KMS-11 (cell line): Measurements from ENCODE around the gene METTL9.
"Not testable (repeated sequence)": the region's sequence is repeated elsewhere in the genome, so short reads cannot be mapped to it uniquely, and the experiment has no call there.

ENCODE experiments used
- H2AFZ ChIP-seq: fragments of 200-600 bp; sonication (generic); 2 replicates; pipeline ENCODE4 v1.6.1; 2016; ENCODE audit warnings: antibody characterized with exemption, mixed run types, low read depth
- H3K27ac ChIP-seq: fragments of 200-600 bp; sonication (generic); 2 replicates; pipeline ENCODE4 v1.6.1; 2016; ENCODE audit warnings: mild to moderate bottlenecking, mixed run types
- H3K27me3 ChIP-seq: fragments of 200-600 bp; sonication (generic); 2 replicates; pipeline ENCODE4 v1.6.1; 2017; ENCODE audit warnings: mild to moderate bottlenecking, low read depth, mixed run types, moderate library complexity; ENCODE audit not compliant: insufficient read depth
- H3K36me3 ChIP-seq: fragments of 200-600 bp; sonication (generic); 2 replicates; pipeline ENCODE4 v1.6.1; 2017; ENCODE audit warnings: mild to moderate bottlenecking, mixed run types; ENCODE audit not compliant: insufficient read depth
- H3K4me1 ChIP-seq: fragments of 200-600 bp; sonication (generic); 2 replicates; pipeline ENCODE4 v1.6.1; 2016; ENCODE audit warnings: mild to moderate bottlenecking, low read depth, mixed run types; ENCODE audit not compliant: poor library complexity, severe bottlenecking
- H3K4me2 ChIP-seq: fragments of 200-600 bp; sonication (generic); 2 replicates; pipeline ENCODE4 v1.7.0; 2016; ENCODE audit warnings: mild to moderate bottlenecking, mixed run types
- H3K4me3 ChIP-seq: fragments of 200-600 bp; sonication (generic); IDR thresholded peaks from 2 replicates; pipeline ENCODE4 v1.6.1; 2017; ENCODE audit warnings: low read depth, low read length, mixed read lengths; ENCODE audit not compliant: insufficient read depth
- H3K79me2 ChIP-seq: fragments of 200-600 bp; sonication (generic); 2 replicates; pipeline ENCODE4 v1.6.1; 2016; ENCODE audit warnings: low read depth, mixed run types; ENCODE audit not compliant: insufficient read depth
- H3K9ac ChIP-seq: fragments of 200-600 bp; sonication (generic); 2 replicates; pipeline ENCODE4 v1.6.1; 2016; ENCODE audit warnings: mild to moderate bottlenecking, mixed run types
- H4K20me1 ChIP-seq: fragments of 200-600 bp; sonication (generic); 2 replicates; pipeline ENCODE4 v1.6.1; 2016; ENCODE audit warnings: mild to moderate bottlenecking, mixed run types; ENCODE audit not compliant: insufficient read depth
- TF ChIP-seq, protein P1 (sequence below): fragments of 200-600 bp; sonication (generic); conservative IDR thresholded peaks from 2 replicates; pipeline ENCODE4 v1.6.1; 2017; ENCODE audit warnings: low read depth, mild to moderate bottlenecking, antibody characterized with exemption, low read length, moderate library complexity, mixed read lengths

The METTL9 gene

DNA sequence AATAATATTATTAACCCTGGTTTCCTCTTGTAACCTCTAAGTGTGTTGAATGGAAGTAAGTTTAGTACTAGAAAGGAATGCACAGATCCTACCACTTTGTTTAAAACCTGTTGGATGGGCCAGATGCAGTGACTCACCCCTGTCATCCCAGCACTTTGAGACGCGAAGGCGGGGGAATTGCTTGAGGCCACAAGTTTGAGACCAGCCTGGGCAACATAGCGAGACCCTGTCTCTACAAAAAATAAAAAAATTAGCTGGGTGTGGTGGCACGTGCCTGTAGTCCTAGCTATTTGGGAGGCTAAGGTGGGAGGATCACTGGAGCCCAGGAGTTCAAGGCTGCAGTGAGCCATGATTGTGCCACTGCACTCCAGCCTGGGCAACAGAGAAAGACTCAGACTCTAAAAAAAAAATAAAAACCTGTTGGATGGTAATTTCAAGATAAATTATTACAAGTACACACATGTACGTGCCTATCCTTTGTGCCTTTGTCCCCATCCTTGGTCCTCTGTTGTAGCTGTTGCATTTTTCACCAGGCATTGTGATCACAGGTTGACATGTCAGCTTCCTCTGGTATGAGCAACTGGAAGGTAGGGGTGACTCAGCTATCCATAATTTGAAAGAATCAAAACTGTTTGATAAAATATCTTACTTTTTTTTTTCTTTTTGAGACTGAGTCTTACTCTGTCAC is 30.7 kb upstream of the METTL9 start:
- Histone ChIP-seq H3K9ac (no peak overlapping the region), H3K27me3 (no peaks in the 10 kb centered on the region), H3K4me2 (no peak overlapping the region), H4K20me1 (no peaks in the 10 kb centered on the region), H3K4me1 (no peaks in the 10 kb centered on the region), H3K27ac (no peak overlapping the region), H2AFZ (no peak overlapping the region), H3K36me3 (no peaks in the 10 kb centered on the region), H3K79me2 (no peaks in the 10 kb centered on the region), H3K4me3 (no peak overlapping the region)
- TF ChIP-seq, protein P1, sequence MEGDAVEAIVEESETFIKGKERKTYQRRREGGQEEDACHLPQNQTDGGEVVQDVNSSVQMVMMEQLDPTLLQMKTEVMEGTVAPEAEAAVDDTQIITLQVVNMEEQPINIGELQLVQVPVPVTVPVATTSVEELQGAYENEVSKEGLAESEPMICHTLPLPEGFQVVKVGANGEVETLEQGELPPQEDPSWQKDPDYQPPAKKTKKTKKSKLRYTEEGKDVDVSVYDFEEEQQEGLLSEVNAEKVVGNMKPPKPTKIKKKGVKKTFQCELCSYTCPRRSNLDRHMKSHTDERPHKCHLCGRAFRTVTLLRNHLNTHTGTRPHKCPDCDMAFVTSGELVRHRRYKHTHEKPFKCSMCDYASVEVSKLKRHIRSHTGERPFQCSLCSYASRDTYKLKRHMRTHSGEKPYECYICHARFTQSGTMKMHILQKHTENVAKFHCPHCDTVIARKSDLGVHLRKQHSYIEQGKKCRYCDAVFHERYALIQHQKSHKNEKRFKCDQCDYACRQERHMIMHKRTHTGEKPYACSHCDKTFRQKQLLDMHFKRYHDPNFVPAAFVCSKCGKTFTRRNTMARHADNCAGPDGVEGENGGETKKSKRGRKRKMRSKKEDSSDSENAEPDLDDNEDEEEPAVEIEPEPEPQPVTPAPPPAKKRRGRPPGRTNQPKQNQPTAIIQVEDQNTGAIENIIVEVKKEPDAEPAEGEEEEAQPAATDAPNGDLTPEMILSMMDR, result no peak

DNA sequence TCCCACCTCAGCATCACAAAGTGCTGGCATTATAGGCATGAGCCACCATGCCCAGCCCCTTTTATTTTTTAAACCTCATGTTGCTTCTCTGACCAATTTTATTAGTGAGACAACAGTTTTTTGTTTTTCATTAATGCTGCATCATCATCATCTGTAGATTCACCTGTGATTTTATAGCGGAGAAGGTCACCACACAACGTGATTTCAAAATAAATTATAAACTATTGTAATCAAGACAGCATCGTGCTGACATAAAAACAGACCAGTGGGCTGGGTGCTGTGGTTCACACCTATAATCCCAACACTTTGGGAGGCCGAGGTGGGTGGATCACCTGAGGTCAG is 28.7 kb upstream of the METTL9 start:
- no peaks in the 10 kb centered on the region for H3K4me1 ChIP-seq
- no peak overlapping the region for H3K9ac ChIP-seq
- no peaks in the 10 kb centered on the region for H3K36me3 ChIP-seq
- H3K4me3 ChIP-seq, result no peak overlapping the region
- no peak overlapping the region for H3K4me2 ChIP-seq
- no peak overlapping the region for H2AFZ ChIP-seq
- H3K27me3 ChIP-seq, result no peaks in the 10 kb centered on the region
- H3K79me2 ChIP-seq, result no peaks in the 10 kb centered on the region
- TF ChIP-seq, protein P1, result no peak
- H4K20me1 ChIP-seq, result no peaks in the 10 kb centered on the region
- no peak overlapping the region for H3K27ac ChIP-seq

DNA sequence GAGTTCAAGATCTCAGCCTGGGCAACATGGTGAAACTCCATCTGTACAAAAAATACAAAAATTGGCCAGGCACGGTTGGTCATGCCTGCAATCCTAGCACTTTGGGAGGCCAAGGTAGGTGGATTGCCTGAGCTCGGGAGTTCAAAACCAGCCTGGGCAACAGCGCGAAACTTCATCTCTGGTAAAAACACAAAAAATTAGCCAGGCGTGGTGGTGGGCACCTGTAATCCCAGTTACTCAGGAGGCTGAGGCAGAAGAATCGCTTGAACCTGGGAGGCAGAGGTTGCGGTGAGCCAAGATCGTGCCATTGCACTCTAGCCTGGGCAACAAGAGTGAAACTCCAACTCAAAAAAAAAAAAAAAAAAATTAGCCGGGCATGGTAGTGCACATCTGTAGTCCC is 25.9 kb upstream of the METTL9 start:
- not testable (repeated sequence) for H3K79me2 ChIP-seq, H3K4me3 ChIP-seq, H4K20me1 ChIP-seq, H2AFZ ChIP-seq, H3K4me2 ChIP-seq, H3K27me3 ChIP-seq, H3K36me3 ChIP-seq, H3K9ac ChIP-seq, H3K4me1 ChIP-seq, H3K27ac ChIP-seq

DNA sequence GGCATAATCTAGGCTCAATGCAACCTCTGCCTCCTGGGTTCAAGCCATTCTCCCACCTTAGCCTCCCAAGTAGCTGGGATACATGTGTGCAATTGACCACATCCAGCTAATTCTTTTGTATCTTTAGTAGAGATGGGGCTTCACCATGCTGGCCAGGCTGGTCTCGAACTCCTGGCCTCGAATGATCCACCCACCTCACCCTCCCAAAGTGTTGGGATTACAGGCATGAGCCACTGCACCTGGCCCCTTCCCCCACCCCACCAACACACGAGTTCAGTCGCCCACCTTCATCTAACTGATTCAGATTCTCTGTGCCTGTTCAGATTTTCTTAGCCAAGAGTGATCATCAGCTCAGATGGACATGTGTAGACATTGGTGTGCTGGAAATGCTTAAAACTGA is 25.0 kb upstream of the METTL9 start:
- TF ChIP-seq, protein P1, result no peak

DNA sequence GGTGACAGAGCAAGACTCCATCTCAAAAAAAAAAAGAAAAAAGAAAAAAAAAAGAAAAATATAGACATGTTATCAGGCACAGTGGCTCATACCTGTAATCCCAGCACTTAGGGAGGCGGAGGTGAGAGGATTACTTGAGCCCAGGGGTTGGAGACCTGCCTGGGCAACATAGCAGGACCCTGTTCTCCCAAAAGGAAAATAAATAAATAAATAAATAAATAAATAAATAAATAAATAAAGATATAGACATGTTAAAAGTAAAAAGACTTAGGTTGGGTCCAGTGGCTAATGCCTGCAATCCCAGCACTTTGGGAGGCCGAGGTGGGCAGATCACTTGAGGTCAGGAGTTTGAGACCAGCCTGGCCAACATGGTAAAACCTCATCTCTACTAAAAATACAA is 23.1 kb upstream of the METTL9 start:
- not testable (repeated sequence) for H3K36me3 ChIP-seq, H3K27ac ChIP-seq, H3K27me3 ChIP-seq, H3K79me2 ChIP-seq, H3K9ac ChIP-seq, H3K4me1 ChIP-seq, H4K20me1 ChIP-seq, H2AFZ ChIP-seq, H3K4me2 ChIP-seq, H3K4me3 ChIP-seq

More for the DNA sequence above, 25.0 kb upstream of the METTL9 start:
- no peaks in the 10 kb centered on the region for H4K20me1 ChIP-seq
- H3K4me2 ChIP-seq, result no peak overlapping the region
- no peaks in the 10 kb centered on the region for H3K27me3 ChIP-seq
- H3K27ac ChIP-seq, result no peak overlapping the region
- H2AFZ ChIP-seq, result no peak overlapping the region
- H3K4me1 ChIP-seq, result no peaks in the 10 kb centered on the region
- H3K79me2 ChIP-seq, result no peaks in the 10 kb centered on the region
- no peak overlapping the region for H3K4me3 ChIP-seq
- no peak overlapping the region for H3K9ac ChIP-seq
- no peaks in the 10 kb centered on the region for H3K36me3 ChIP-seq

DNA sequence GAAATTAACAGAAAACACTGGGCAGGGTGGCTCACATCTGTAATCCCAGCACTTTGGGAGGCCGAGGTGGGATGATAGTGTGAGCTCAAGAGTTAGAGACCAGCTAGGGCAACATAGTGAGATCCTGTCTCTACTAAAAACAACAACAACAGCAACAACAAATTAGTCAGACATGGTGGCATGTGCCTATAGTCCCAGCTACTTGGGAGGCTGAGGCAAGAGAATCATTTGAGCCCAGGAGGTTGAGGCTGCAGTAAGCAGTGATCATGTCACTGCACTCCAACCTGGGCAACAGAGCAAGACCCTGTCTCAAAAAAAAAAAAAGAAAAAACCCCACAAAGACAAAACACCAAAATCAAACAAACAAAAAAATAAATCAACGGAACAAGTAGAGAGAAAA is 21.9 kb upstream of the METTL9 start:
- H2AFZ ChIP-seq, H3K4me2 ChIP-seq, H3K9ac ChIP-seq: not testable (repeated sequence)

DNA sequence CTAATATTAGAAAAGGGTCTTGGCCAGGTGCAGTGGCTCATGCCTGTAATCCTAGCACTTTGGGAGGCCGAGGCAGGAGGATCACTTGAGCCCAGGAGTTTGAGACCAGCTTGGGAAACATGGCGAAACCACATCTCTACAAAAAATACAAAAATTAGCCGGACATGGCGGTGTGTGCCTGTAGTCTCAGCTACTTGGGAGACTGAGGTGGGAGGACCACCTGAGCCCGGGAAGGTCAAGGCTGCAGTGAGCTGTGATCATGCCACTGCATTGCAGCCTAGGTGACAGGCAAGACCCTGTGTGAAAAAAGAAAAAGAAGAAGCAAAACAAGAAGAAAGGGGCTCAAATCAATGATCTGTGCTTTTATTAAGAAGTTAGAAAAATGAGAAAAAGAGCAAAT is 21.1 kb upstream of the METTL9 start:
- H3K4me3 ChIP-seq, H4K20me1 ChIP-seq, H3K36me3 ChIP-seq, H2AFZ ChIP-seq, H3K4me2 ChIP-seq, H3K9ac ChIP-seq, H3K27me3 ChIP-seq, H3K27ac ChIP-seq, H3K79me2 ChIP-seq, H3K4me1 ChIP-seq: not testable (repeated sequence)

More for the DNA sequence above, 21.9 kb upstream of the METTL9 start:
- not testable (repeated sequence) for H3K27ac ChIP-seq, H4K20me1 ChIP-seq, H3K36me3 ChIP-seq, H3K27me3 ChIP-seq, H3K79me2 ChIP-seq, H3K4me3 ChIP-seq, H3K4me1 ChIP-seq

DNA sequence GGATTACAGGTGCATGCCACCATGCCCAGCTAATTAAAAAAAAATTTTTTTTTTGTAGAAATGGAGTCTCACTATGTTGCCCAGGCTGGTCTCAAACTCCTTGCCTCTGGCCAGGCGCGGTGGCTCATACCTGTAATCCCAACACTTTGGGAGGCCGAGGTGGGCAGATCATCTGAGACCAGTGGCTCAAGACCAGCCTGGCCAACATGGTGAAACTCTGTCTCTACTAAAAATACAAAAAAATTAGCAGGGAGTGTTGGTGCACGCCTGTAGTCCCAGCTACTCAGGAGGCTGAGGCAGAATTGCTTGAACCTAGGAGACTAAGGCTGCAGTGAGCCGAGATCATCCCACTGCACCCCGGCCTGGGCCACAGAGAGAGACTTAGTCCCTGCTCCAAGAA is 19.2 kb upstream of the METTL9 start:
- not testable (repeated sequence) for H3K27ac ChIP-seq, H3K4me1 ChIP-seq, H3K36me3 ChIP-seq, H2AFZ ChIP-seq, H3K27me3 ChIP-seq, H3K9ac ChIP-seq, H3K79me2 ChIP-seq, H4K20me1 ChIP-seq, H3K4me3 ChIP-seq, H3K4me2 ChIP-seq
